H1 (cell line): ENCODE results near the gene AMPH. TPM values are rescaled to one million over a fixed set of nuclear protein-coding genes. Genes with fewer than 3 reads are reported as not detected.

ENCODE experiments used
- TCF12 ChIP-seq: IDR thresholded peaks from 2 replicates; pipeline ENCODE4 v1.6.1; 2011; ENCODE audit warnings: low read depth, mild to moderate bottlenecking, low read length
- polyA plus RNA-seq, 7 experiments: library from polyadenylated mRNA; depleted of rRNA in 3 of 7; stranded (reverse) in 5 of 7; unstranded in 2 of 7; fragments of >200 nt in 5 of 7; fragments of 200-250 nt in 2 of 7; gene quantifications; 1 replicate in 5 of 7; 2 replicates in 1 of 7; 4 replicates in 1 of 7; pipeline versions ENCODE4 v1.2.1 to v1.2.3, GENCODE V29; 2011 to 2013; ENCODE audit warnings: missing spikeins in 2 of 7, mixed read lengths in 2 of 7
- total RNA-seq: library from RNA; stranded (reverse); fragmentation: NEBNext Ultra II Directional; extraction: Animal tissue kit (Norgen Biotek cat#: 25700); gene quantifications from 2 replicates; pipeline ENCODE4 v1.2.1, GENCODE V29; 2021

AMPH gene
- total and polyA plus RNA-seq, 2 of the 8 experiments (the other 6 are each of a cell fraction or from before 2014, with no cell fraction given) = 7.3 to 12.2 TPM

DNA sequence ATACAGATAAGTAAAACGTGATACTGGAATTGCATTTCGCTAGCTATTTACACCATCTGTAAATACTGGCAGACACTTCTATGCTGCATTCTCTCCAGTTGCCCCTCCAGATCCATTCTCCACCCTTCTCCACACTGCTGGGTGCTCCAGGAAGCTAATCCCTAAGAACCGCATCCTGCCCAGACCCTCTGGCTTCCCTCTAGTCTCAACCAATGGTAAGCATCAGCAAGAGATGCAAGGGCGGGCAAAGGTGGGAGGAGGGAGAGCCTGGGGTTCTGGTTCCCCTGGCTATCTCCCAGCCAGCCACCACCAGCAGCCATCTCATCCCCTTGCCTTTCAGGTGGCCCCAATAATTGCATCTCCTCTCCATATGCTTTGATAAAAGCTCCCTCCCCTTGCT is 84.4 kb downstream of the AMPH start (continued):
- no peak for TF ChIP-seq TCF12
